HL-60 (cell line): Measurements from ENCODE around the gene FGFR2.

Experiments
- DNase-seq, 2 experiments: peaks; one replicate each; pipeline ENCODE4 v3.0.0-alpha.2; 2010 to 2020; ENCODE audit warnings: low read depth in 1 of 2, low spot score in 1 of 2
- H3K27ac ChIP-seq: fragments of 250-450 bp; sonication (Bioruptor Pico); replicated peaks from 2 replicates; pipeline ENCODE4 v1.5.1; 2020; ENCODE audit warnings: mild to moderate bottlenecking, moderate library complexity
- H3K27me3 ChIP-seq: fragments of 250-450 bp; sonication (Bioruptor Pico); 2 replicates; pipeline ENCODE4 v1.5.1; 2021; ENCODE audit warnings: mild to moderate bottlenecking, moderate library complexity; ENCODE audit not compliant: insufficient read depth, poor library complexity, severe bottlenecking
- H3K4me3 ChIP-seq: replicated peaks from 2 replicates; pipeline ENCODE4 v1.5.1; 2011; ENCODE audit warnings: mild to moderate bottlenecking, control low read depth, low read length; ENCODE audit not compliant: insufficient read depth
- CTCF ChIP-seq: IDR thresholded peaks from one replicate; pipeline ENCODE4 v1.5.1; 2011; ENCODE audit warnings: low read length, control low read depth, inconsistent platforms; ENCODE audit not compliant: insufficient read depth
- GABPA ChIP-seq: IDR thresholded peaks from 2 replicates; pipeline ENCODE4 v1.6.1; 2012; ENCODE audit warnings: low read depth
- POLR2AphosphoS5 ChIP-seq: IDR thresholded peaks from 2 replicates; pipeline ENCODE4 v1.6.1; 2012; ENCODE audit warnings: low read depth
- REST ChIP-seq: IDR thresholded peaks from 2 replicates; pipeline ENCODE4 v1.6.1; 2012; ENCODE audit warnings: low read depth; ENCODE audit not compliant: insufficient replicate concordance
- SPI1 ChIP-seq: IDR thresholded peaks from 2 replicates; pipeline ENCODE4 v1.6.1; 2012; ENCODE audit warnings: low read depth, mild to moderate bottlenecking, borderline replicate concordance

FGFR2 gene

GRCh38 chr10:121594623-121595350, 3.5 kb downstream of the FGFR2 start:
- DNase-seq, result no peak
- peaks cover 51% of the 10 kb centered on the region for H3K27me3 ChIP-seq
- H3K4me3 ChIP-seq, result no peak overlapping the region
- H3K27ac ChIP-seq, result no peak overlapping the region
- TF ChIP-seq CTCF, result no peak
- TF ChIP-seq GABPA, result no peak
- TF ChIP-seq SPI1, result no peak
- no peak for TF ChIP-seq REST
- no peak for TF ChIP-seq POLR2AphosphoS5

- no peak for DNase-seq
- H3K4me3 ChIP-seq, result no peak overlapping the region
- TF ChIP-seq SPI1, result no peak
- no peak for TF ChIP-seq REST
- TF ChIP-seq CTCF, result no peak
- H3K27ac ChIP-seq, result no peak overlapping the region
- H3K27me3 ChIP-seq, result peaks cover 44% of the 10 kb centered on the region
Measured at GRCh38 chr10:121594076-121594475, 4.2 kb downstream of the FGFR2 start.

GRCh38 chr10:121593281-121594075, 4.8 kb downstream of the FGFR2 start:
- peaks cover 38% of the 10 kb centered on the region for H3K27me3 ChIP-seq
- TF ChIP-seq REST, result no peak
- no peak for TF ChIP-seq SPI1
- no peak for TF ChIP-seq CTCF
- TF ChIP-seq POLR2AphosphoS5, result no peak
- TF ChIP-seq GABPA, result no peak
- DNase-seq, result no peak
- H3K4me3 ChIP-seq, result no peak overlapping the region
- H3K27ac ChIP-seq, result no peak overlapping the region
